NK-92 treated with Interleukin-12 subunit alpha and Interleukin-12 subunit beta, amount 100 ng/mL, for 24 hours (cell line): ENCODE measurements around the gene CREBRF.
A peak's percentile ranks its signal among the peaks of the same experiment; 100 is the strongest.
"Not testable (repeated sequence)": the region's sequence is repeated elsewhere in the genome, so short reads cannot be mapped to it uniquely, and the experiment has no call there.

Source experiments
- DNase-seq: peaks from one replicate; lab custom pipeline; 2025; lab: John Stamatoyannopoulos, UW

Gene CREBRF, protein sequence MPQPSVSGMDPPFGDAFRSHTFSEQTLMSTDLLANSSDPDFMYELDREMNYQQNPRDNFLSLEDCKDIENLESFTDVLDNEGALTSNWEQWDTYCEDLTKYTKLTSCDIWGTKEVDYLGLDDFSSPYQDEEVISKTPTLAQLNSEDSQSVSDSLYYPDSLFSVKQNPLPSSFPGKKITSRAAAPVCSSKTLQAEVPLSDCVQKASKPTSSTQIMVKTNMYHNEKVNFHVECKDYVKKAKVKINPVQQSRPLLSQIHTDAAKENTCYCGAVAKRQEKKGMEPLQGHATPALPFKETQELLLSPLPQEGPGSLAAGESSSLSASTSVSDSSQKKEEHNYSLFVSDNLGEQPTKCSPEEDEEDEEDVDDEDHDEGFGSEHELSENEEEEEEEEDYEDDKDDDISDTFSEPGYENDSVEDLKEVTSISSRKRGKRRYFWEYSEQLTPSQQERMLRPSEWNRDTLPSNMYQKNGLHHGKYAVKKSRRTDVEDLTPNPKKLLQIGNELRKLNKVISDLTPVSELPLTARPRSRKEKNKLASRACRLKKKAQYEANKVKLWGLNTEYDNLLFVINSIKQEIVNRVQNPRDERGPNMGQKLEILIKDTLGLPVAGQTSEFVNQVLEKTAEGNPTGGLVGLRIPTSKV

GRCh38 chr5:173055983-173056782 lies at the start of gene CREBRF:
Gene CREBRF, plus strand, starts transcription at chr5:173056352. Its CDS starts 24,424 bp downstream, at chr5:173080776.
- DNase-seq: peak; percentile 94

- no peak for DNase-seq
Measured at GRCh38 chr5:173010021-173010420, 46.1 kb upstream of the CREBRF start.

- DNase-seq: no peak
Measured at GRCh38 chr5:173010547-173011464, 45.3 kb upstream of the CREBRF start.

- no peak for DNase-seq
Measured at GRCh38 chr5:173011566-173011965, 44.6 kb upstream of the CREBRF start.

GRCh38 chr5:173012882-173013281 lies 43.3 kb upstream of the CREBRF start:
- no peak for DNase-seq

- no peak for DNase-seq
Measured at GRCh38 chr5:173014671-173015070, 41.5 kb upstream of the CREBRF start.

GRCh38 chr5:173015192-173015591 lies 41.0 kb upstream of the CREBRF start:
- no peak for DNase-seq

DNA sequence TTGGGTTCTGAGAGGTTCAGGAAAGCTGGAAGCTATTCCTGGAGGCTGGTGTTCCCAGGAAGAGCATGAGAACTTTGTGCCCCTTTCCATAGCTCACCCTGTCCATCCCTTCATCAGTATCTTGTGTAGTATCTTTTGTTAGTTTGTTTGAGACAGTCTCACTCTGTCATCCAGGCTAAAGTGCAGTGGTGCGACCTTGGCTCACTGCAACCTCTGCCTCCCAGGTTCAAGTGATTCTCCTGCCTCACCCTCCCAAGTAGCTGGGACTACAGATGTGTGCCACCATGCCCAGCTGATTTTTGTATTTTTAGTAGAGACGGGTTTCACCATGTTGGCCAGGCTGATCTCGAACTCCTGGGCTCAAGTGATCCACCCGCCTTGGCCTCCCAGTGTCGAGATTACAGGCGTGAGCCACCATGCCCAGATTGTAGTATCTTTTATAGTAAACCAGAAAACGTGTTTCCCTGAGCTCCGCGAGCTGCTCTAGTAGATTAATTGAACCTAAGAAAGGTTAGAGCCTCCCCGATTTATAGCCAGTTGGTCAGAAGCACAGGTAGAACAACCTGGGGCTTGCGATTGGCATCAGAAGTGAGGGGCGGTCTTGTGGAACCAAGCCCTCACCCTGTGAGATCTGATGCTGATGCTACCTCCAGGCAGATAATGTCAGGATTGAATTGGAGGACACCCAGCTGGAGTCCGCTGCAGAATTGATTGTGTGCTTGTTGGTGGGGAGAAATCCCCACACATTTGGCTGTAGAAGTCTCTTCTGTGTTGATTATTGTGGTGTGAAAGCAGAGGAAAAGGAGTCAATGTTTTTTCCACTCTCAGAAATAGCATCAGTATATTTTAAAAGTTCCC lies 40.3 kb upstream of the CREBRF start:
- no peak for DNase-seq

DNA sequence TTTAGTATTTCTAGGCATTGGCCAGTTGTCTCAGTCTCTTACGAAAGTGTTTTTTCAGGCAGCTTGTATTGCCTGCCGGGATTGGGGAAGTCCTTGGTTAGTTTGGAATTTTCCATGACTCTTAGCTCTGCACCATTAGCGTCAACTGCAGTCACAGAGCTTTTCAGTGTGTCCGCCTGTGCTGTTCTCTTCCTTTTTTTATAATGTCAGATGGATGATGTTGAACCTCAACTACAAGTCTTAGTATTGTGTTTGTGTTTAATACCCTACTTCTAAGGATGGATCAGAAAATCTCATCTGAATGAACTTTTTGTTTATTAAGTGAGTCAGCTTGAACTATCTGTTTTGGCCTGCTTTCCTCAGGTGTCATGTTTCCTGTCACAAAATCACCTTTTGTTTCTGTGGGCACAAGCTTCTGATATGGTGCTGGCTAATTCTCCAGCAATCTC lies 39.5 kb upstream of the CREBRF start:
- DNase-seq: no peak

- DNase-seq: not testable (repeated sequence)
Measured at GRCh38 chr5:173017087-173017486, 39.1 kb upstream of the CREBRF start.

- DNase-seq: no peak
Measured at GRCh38 chr5:173018358-173018757, 37.8 kb upstream of the CREBRF start.

- DNase-seq: no peak
Measured at GRCh38 chr5:173020154-173020581, 36.0 kb upstream of the CREBRF start.

DNA sequence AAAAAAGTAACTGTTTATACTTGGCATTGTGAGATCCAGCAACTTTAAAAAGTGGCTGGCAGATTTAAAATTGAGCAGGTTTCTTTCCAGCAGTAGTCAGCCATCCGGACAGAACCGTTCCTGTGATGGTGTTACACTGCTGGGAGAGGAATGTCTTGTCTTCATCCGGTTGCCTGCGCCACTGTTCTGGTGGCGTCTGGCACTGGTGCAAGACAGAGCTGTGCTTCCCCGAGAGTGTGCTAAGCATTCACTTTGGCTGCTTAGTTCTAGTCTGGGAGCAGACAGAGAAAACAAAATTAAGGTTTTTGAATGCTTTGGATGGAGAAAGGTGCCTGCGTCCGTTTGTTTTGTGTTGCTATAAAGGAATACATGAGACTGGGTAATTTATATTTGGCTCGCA lies 35.5 kb upstream of the CREBRF start:
- no peak for DNase-seq

GRCh38 chr5:173025651-173026050 lies 30.5 kb upstream of the CREBRF start:
- no peak for DNase-seq

DNA sequence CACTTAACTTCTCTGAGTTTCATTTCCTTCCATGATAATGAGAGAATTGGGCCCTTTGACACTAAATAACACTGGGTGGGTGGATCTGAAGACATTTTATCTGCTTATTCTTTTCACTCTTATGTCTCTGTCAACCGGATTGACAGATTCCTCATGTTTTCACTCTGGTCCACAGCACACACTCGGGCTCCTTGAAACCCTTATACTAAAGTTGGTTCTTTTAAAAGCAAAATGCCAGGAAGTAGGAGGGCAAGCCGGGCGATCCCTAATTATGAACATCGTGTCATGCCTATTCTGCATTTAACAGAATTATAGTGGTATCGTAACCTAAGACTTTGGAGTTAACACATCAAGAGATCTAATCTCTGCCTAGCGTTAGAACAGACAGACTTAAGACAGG lies 28.2 kb upstream of the CREBRF start:
- no peak for DNase-seq

DNA sequence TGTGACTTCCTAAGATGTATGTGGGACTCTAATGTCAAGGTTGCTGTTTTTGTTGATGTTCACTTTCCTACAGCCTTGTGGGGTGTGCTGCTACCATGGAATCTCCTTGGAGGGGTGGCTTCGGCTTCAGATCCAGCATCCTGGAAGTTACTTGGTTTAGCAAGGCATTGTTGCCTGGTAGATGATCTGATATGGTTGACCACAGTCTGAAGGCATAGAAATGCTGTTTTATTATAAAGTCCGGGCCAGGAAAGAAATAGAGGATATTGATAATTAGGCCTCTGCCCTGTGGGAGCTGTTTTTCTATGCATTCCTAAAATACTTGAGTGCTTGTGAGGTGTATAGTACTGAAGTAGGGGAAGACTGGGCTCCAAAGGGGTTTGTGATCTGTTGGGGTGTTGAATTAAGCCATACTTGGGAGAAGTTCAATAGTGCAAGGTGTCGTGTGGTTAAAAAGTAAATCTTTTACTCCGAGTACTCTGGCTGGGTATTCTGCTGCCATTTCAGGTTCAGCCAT lies 27.3 kb upstream of the CREBRF start:
- DNase-seq: no peak

DNA sequence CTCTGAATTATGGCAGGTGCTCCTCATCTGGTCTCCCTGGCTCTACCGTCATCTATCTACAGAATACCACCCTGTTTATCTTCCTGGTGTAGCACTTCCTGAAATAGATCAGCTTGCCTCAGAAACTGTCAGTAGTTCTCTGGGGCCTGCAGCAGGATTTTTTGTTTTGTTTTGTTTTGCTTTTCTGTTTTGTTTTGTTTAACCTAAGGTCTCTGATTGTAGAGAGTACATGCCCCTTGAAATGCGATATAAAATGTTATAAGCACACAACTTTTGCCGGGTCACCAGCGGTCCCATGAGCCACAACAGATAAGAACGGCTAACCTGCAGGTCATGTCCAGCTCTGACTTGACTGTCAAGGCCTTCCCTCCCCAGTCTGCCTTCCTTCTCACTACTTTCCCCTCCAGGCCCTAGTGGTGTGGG lies 26.6 kb upstream of the CREBRF start:
- no peak for DNase-seq

- DNase-seq: not testable (repeated sequence)
Measured at GRCh38 chr5:173032096-173032495, 24.1 kb upstream of the CREBRF start.

DNA sequence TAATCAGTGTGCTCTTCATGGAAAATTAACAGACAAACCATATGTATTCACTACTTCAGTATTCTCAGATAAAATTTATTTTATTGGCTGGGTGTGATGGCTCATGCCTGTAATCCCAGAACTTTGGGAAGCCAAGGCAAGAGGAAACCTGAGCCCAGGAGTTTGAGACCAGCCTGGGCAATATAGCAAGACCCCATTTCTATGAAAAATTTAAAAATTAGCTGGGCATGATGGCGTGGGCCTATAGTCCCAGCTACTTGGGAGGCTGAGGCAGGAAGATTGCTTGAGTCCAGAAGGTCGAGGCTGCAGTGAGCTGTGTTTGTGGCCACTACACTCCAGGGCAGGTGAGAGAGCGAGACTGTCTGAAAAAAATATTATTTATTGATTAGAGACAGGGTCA lies 23.4 kb upstream of the CREBRF start:
- DNase-seq: no peak

- DNase-seq: no peak
Measured at GRCh38 chr5:173033923-173034322, 22.2 kb upstream of the CREBRF start.
